Retina (tissue), 1 donor: ENCODE data around the gene LIG4.
"Not testable (repeated sequence)": the region's sequence is repeated elsewhere in the genome, so short reads cannot be mapped to it uniquely, and the experiment has no call there.

ENCODE experiments used
- DNase-seq: peaks from one replicate; pipeline ENCODE4 v3.0.0-alpha.2; 2016

LIG4 gene

DNA sequence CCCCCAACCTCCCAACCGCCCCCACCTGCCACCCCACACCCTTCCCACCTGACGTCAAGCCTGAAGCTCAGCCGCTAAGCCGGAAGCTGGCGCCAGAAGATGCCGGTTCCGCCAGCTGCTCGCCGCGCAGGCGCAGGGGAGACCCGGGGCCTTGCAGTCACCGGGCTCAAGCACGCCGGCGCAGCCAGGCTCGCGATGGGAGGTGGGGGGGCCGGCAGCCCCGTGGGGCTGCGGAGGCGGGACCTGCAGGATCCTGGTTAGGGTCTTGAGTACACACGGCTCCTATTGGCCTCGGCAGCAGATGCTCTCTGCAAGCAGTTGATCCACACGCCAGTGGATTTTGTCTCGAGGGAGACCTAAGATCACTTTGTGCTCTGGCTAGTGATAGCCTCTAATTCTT is at the start of gene LIG4:
Gene LIG4, minus strand, starts transcription at position 101 of the 400 bp plus-strand sequence. CDS start 4,268 bp downstream, outside the sequence.
- DNase-seq = peak; percentile 92

DNA sequence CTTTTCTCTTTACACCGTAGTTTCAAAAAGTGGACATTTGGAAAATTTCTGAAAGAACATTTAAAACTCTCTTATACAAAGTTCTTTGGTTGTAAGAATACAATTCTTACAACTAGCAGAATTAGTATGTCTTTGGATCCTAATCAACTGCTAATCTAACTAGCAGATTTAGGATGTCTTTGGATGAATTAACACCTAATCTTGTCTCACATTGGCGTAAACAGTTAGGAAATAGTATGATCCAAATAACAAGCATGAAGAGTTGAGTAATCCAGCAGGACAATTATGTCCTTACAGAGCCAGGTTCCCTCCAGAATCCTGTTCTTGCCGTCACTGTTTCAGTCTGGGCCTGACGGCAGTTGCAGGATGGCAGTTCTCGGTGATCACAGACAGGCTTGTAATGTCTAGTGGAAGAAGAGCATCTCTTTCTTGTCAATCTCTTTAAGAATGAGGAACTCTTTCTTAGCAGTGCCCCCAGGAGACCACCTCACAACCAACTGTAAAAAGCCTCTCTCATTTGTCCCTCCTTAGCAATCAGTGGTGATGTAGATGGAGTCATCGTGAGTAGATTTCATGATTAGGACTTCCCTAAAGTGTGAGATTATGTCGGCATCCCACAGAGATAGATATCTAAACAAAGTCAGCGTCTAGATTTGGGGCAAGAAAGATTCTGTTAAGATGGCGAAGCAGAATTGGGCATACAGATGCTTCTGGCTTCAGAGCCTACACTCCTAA is 48.5 kb upstream of the LIG4 start:
- DNase-seq = no peak

DNA sequence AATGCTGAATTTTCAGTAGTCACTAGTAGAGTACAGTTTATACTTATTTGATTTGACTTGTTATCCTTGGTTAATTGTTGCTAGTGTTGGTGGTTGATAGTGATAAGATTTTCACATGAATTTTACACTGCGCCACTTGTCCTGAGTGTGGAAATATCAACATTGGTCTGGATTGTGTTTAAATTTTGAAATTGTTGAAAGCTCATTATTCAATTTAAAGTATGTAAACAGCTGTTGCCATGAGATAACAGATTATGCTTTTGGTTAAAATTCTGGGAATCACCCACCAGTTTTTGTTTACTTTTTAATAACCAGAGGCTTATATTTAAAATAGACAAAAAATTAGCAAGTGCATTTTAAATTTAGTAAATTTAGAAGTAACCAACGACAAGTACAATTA is 41.9 kb upstream of the LIG4 start:
- DNase-seq = no peak

DNA sequence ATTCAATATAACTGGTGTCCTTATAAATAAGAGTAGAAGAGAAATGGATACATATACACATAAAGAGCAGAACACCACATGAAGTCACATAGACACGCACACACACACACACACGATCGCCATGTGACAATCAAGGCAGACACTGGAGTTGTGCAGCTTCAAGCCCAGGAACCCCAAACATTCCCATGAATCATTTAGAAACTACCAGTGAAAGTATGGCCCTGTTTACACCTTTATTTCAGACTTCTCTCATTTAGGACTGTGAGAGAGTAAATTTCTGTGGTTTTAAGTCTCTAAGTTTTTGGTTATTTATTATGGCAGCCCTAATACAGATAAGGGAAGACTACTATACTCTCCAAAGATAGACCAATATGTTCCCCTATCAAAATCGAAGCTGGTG is 33.8 kb upstream of the LIG4 start:
- DNase-seq = no peak

DNA sequence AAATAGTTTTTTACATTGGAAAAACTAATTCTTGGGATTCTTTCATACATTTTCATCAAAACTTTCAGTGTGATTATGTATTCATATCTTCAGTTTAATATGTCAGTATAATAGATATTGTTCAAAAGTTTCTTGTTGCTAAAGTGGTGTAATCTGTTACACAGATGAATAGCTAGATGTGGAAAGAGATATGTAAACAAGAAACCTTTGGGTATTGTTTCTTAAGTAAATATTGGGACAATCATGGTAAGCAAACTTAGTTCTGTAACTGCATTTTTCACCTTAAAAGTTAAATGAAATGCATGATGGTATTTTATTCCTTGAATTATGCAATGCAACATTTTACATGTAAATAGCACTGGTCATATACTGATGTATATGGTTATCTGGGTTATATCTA is 15.0 kb upstream of the LIG4 start:
- no peak for DNase-seq

DNA sequence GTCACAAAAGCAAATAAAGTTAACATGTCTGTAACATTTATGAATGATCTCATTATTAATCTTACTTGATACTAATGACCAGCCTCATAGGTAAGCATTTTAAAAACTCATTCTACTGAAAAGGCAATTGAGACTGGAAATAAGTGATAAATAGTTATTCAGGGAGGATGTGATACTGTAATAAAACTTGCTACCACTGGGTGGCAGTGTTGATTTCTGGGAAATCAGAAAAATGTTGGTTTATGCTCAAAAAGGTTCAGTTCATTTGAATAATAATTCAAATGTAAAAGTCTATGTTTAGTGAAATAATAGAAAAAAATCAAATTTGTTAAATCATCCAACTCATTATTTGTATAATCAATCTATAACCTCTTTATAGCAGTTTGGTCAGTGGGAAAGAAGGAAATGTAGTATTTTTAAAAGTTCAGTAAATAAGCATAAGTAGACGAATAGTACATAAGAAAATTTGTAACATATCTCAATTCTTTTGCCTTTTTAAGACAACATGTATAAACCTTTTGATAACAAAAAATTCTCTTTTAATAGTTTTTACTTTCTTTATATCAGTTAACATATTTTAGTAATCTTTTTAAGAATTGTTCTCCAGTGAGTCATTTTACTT is 12.4 kb upstream of the LIG4 start:
- no peak for DNase-seq

DNA sequence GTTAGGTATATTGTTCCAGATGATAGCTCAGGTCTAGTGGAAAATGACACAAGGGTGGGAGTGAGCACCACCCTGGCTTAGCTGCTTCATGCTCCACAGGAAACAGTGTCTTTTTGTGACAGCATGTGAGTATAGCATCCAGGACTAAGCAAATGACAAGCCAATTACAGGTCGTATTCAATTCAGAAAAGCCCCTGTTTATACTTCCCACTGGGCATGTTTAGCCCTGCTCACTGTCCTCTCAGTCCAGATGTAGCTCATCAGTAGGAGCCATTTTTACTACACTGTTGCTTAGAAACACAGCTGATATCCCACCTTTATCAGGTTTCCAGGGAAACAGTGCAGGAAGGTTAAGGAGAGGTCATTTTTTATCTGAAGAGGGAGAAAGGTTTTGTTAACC is 10.8 kb upstream of the LIG4 start:
- peak; percentile 13 for DNase-seq

DNA sequence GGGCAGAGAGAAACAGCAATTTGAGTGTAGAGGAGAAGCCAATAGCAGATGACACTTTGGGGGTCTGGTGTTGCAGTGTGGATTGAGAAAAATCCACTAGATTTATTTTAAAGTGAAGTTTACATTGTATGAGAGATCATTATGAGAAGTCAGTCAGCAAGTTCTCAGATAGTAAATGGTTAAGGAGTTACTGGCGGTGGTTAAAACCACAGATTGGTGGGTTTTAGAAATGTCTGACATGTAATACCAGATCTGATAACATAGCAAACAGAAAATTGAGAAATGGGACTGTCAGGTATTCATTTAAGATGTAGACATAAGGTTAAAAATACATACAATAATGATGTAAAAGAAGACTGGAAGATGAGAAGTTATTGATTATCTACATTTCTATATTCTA is 10.1 kb upstream of the LIG4 start:
- no peak for DNase-seq

DNA sequence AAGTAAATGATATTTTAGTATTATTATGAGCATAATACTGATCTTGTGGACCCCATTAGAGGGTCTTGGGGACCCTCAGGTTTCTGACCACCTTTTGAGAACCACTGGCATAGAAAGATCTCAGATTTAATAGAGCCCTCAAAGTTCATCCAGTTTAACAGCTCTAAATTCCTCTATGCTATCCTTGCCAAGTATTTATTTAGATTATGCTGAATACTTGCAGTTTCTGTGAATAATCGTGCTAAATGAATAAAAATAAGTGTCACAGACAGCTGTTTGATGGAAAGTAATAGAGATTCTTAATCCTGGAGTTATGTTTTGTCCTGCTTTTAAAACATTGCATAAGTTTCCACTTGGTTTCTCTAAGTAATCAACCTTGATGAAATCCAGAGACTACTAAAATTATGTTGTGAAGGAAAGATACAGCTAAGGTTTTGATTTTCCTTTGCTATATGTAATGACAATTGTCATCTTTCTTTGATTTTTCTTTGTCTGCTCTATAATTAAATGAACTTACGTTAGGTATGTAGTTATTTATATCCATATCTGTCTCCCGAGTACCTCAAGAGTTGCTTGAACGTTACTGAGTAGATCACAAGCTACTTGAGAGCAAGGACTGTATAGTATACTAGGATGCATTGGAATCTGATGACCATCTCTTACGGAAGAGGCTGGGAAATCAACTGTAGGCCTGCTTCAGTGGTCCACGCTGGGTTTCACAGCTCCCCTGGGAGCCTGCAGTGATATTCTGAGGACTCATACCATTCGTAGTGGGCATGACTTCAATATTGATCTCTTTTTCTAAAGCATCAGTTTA is 8.6 kb upstream of the LIG4 start:
- no peak for DNase-seq

DNA sequence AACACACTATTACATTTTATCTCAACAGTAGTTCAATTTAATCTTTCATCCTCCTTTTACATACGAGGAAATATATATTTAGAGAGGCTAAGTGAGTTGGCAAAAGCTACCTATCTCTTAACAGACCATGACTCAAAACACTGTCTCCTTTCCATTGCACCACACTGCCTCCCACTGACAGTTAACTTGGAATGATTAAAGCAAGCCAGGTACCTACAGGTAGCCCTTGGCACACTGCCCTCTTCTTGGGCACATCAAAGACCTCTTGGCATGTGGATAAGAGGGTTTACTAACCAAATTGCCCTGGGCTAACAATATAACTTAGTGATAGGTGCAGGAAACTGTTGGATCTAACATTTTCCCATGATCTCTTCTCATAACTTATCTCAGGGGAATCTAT is 4.7 kb upstream of the LIG4 start:
- no peak for DNase-seq

DNA sequence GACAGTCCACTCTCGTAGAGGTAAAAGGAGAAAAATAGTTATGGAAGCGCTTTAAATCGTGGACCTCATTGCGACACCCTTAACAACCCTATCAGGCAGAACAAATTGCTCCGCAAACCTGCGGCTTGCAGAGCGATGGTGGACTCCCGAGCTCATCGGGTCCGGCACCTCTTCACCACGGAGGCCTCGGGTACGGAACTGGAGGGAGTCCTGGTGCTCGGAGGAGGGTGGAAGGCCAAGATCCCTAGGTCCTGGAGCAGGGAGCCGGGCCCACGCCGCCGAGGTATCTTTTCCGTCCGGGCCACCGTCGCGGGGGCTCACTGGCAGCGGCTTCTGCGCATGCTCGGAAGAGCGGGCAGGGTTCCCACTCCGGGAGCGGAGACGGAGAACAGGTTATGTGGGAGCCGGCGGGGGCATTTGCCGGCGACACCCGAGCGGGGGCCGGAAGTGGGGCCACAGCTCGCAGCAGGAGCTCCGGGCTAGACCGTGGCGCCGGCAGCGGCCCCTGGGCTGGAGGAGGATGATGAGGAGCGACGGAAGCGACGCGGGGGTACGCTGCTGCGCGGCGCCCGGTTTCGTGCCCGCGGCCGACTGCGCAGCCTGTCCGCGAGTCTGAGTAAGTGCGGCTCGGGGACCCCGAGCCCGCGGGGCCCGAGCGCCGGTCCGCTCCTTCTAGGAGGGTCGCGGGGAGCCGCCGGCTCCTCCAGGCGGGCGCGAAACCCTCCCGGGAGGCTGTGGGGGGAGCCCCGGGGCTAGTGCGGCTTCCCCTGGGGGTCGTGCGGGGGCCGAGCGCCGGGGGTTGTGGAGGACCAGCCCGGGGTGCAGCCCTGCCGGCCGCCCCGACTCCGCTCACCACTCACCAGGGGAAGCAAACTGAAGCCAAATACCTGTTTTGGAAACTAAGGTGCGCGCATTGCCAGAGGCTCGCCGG is 3.0 kb upstream of the LIG4 start, which contains the start of gene ABHD13:
Gene ABHD13, plus strand, starts transcription at position 349 of the 931 bp plus-strand sequence. CDS start 10,827 bp downstream, outside the sequence.
- DNase-seq = peak; percentile 99

DNA sequence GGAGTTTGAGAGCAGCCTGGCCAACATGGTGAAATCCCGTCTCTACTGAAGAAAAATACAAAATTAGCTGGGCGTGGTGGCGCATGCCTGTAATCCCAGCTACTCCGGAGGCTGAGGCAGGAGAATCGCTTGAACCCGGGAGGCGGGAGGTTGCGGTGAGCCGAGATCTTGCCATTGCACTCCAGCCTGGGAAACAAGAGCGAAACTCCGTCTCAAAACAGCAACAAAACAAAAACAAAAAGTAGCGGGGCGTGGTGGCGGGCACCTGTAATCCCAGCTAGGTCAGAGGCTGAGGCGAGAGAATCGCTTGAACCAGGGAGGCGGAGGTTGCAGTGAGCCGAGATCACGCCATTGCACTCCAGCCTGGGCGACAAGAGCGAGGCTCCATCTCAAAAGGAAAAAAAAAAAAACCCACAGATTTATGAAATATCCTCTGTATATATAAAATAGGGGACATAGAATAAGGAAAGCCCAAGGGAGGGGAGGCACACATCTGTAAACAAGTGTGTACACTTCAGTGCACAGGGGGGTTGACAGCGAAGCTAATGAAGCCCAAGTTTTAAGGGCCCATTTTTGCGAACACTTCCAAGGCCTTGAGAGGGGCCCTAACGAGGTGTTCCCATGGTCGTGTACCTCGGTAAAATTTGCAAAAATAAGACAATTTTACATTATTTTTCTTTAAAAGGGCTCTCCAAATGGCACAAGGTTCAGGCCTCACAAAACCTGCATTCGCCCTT is 2.1 kb upstream of the LIG4 start:
- DNase-seq = not testable (repeated sequence)

DNA sequence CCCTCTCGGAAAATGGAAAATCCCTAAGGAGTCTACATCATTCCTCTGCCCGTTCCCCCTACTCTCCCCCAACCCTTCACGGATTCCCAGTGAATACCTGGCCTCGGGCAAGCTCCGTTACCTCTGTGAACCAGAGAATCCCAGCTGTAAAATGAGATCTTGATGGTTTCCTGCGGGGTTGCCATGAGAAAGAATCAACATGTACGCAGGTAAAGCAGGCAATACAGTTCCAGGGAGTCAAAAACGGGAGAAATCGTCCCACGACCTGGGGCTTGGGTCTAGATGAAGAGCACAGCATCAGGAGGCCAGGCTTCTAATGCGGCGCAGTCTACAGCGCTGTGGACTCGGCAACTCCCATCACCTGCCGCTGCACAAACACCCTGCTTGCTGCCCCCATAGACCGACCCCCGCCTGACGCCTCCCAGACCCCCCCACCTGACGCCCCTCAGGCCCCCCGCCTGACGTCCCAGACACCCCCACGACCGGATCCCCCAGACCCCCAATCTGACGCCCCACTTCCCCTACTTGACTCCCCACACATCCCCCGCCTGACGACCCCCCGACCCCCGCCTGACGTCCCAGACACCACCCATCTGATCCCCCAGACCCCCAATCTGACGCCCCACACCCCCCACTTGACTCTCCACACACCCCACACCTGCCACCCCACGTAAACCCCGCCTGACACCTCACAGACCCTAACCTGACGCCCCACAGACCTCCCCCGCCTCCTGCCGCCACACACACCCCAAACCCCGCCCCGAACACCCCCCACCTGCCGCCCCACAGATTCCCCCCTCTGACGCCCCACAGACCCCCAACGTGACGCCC is 680 bp downstream of the LIG4 start:
- DNase-seq = peak; percentile 45

DNA sequence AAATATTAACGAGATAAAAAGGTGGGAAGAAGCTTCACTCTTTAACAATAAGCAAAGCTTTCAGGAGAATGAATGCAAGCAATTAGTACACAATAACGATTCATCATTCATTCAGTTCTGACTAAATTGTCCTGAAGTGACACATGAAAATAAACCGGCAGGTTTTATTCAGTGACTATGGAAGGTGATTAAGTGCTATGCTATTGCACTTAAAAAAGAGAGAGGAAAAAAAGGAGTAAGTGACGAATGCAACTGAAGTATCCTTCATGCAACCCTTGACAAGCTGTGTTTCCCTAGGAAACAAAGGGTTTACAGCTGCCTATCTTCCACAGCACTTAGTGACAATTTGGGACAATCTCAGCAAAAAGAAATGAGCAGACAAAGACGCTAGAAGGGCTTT is 1.4 kb downstream of the LIG4 start:
- peak; percentile 42 for DNase-seq

DNA sequence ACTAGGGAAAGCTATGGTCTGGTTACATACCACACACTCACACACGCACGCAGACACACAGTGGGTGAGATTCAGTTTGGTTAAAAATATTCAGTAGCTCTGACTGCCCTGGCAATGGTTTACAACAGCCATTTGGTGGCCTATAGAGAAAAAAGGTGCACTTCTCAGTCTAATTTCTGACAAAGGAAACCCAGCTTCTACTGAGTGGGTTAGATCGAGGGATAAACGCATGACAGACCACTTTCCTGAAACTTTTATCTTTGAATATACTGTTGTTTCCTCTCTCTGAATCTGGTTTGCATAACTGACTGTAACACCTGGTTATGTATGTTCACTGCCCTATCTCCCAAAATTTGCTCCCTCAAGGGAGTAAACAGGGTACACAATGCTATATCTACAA is 2.5 kb downstream of the LIG4 start:
- DNase-seq = no peak

DNA sequence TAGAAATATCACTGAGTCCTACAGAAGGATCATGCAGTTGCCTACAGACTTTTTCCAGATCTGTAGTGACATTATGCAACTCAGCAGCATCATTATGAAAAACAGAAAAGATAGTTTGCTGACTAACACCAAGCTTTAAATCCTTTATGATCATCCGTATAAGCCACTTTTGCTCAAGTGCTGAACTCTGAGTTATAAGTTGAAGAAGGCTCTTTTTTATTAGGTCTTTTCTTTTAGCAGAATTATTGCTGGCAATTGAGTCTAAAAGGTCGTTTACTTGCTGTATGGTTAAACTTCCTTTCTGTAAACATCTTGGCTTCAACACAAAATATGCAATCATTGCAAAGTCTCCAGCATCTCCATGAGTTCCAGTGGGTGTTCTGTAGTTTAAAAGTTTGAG is 4.8 kb downstream of the LIG4 start:
- no peak for DNase-seq

DNA sequence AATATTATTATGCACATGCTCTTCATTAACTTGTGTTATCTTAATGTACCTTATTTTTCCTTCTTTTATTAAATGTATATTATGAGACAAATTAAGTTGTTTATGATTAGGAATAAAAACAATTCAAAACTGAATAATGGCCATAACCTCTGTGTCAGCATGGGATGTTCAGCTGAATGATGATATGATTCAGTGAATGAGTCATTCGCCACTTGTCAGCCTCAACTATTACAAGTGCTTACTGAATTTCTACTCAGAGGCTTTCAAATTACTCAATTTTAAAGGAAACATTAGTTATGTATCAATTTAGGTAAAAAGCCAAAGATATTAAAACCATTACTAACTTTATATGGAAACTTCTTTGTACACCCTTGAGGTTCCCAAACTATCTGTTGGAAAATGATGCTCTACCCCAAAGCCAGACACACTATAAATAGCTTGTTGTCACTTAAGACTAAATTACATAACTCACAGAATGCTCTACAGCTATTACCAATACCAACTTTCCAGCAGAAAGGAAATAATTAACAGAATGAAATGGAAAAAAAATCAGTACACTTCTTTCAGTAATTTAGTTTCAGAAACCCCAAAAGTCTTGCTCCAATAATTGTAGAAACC is 14.4 kb downstream of the LIG4 start:
- no peak for DNase-seq

DNA sequence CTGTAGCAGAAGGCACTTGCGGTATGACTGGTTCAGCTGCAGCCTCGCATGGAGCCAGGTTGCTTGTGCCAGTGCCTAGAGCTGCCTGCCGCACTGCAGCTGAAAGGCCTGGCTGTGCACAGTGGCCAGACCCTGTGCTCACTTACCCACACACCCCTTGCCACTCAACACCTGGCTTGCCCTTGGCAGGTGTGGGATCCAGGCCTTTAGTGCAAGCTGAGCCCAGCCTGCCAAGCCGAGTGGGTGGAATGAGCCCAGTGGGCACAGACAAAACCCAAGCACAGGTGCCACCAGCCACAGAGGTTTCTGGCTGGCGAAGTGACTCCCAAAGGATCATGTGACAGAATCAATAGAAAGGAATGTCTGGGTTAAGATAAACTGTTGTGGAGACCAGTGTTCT is 19.5 kb downstream of the LIG4 start:
- no peak for DNase-seq

DNA sequence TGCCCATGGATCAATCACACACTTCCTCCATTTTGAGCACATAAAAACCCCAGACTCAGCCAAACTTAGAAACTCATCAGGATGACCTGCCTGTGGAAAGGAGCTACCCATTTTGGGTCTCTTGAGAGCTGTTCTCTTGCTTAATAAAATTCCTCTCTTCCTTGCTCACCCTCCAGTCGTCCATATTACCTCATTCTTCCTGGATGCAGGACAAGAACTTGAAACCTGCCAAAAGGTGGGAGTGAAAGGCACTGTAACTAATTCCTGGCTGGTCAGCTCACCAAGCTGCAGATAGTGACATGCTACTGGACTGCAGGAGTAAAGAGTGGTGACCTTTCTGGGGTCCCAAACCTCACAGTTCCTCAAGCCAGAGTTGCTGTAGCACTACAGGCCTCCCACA is 20.2 kb downstream of the LIG4 start:
- no peak for DNase-seq

DNA sequence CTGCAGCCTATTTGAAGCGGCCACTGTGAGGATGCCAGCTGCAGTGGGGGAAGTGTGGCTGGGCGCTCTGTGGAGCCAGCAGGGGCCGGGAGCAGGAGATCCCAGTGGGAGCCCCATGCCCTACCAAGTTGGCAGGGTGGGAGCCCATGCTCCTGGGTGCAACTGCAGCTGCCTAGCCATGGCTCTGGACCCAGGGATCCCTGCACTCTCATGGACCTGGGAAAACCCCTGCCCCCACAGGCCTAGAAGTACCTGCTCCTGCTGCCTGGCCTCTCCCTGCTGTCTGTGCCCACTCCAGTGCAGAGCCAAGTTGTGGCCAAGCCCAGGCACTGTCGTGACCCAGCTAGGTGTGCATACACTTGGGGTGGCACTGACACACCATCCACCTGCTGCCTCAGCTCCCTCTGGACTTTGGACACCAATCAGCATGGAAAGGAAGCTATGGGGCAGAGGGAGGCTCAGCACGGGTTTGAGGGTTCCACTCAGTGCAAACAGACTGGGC is 20.9 kb downstream of the LIG4 start:
- no peak for DNase-seq
